ENCODE measurements around the gene TNRC6A.

DNA sequence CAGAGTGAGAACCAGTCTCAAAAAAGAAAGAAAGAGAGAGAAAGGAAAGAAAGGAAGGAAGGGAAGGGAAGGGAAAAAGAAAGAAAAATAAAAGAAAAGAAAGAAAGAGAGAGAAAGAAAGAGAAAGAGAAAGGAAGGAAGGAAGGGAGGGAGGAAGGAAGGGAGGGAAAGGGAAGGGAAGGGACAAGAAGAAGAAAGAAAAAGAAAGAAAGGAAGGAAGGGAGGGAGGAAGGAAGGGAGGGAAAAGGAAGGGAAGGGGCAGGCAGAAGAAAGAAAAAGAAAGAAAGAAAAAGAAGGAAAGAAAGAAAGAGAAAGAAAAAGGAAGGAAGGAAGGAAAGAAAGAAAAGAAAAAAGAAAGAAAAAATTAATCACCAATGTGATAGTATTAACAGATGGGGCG is 132.0 kb downstream of the TNRC6A start:
- TF ChIP-seq, protein P1, sequence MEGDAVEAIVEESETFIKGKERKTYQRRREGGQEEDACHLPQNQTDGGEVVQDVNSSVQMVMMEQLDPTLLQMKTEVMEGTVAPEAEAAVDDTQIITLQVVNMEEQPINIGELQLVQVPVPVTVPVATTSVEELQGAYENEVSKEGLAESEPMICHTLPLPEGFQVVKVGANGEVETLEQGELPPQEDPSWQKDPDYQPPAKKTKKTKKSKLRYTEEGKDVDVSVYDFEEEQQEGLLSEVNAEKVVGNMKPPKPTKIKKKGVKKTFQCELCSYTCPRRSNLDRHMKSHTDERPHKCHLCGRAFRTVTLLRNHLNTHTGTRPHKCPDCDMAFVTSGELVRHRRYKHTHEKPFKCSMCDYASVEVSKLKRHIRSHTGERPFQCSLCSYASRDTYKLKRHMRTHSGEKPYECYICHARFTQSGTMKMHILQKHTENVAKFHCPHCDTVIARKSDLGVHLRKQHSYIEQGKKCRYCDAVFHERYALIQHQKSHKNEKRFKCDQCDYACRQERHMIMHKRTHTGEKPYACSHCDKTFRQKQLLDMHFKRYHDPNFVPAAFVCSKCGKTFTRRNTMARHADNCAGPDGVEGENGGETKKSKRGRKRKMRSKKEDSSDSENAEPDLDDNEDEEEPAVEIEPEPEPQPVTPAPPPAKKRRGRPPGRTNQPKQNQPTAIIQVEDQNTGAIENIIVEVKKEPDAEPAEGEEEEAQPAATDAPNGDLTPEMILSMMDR (IDR thresholded peaks at IDR 0.05), result no peak
- no peak for TF ChIP-seq EZH2 (IDR thresholded peaks at IDR 0.05)
